SIG-M5 treated with dmso at 0.1 percent for 504 hours (cell line): ENCODE data around the gene MTG2.

ENCODE experiments used
- DNase-seq: peaks from one replicate; lab custom pipeline; 2025; ENCODE audit not compliant: unreplicated experiment; lab: John Stamatoyannopoulos, UW

MTG2 gene

GRCh38 chr20:62160876-62161275 lies 22.0 kb upstream of the MTG2 start:
- DNase-seq, result no peak

- no peak for DNase-seq
Measured at GRCh38 chr20:62161347-62161746, 21.5 kb upstream of the MTG2 start.

- DNase-seq, result no peak
Measured at GRCh38 chr20:62162765-62163484, 19.9 kb upstream of the MTG2 start.

- no peak for DNase-seq
Measured at GRCh38 chr20:62163485-62163865, 19.4 kb upstream of the MTG2 start.

- no peak for DNase-seq
Measured at GRCh38 chr20:62163986-62164762, 18.7 kb upstream of the MTG2 start.

- no peak for DNase-seq
Measured at GRCh38 chr20:62164879-62165761, 17.7 kb upstream of the MTG2 start.

GRCh38 chr20:62165762-62166399 lies 16.9 kb upstream of the MTG2 start:
- no peak for DNase-seq

- no peak for DNase-seq
Measured at GRCh38 chr20:62167474-62167873, 15.4 kb upstream of the MTG2 start.

GRCh38 chr20:62168061-62168460 lies 14.8 kb upstream of the MTG2 start:
- no peak for DNase-seq

GRCh38 chr20:62168890-62169435 lies 13.9 kb upstream of the MTG2 start:
- DNase-seq, result no peak

GRCh38 chr20:62170536-62170935 lies 12.3 kb upstream of the MTG2 start:
- no peak for DNase-seq

GRCh38 chr20:62171245-62171644 lies 11.6 kb upstream of the MTG2 start:
- no peak for DNase-seq

GRCh38 chr20:62172666-62173065 lies 10.2 kb upstream of the MTG2 start:
- no peak for DNase-seq

GRCh38 chr20:62174021-62174804 lies 8.6 kb upstream of the MTG2 start:
- DNase-seq, result no peak

- DNase-seq, result no peak
Measured at GRCh38 chr20:62174870-62175624, 7.8 kb upstream of the MTG2 start.

GRCh38 chr20:62175711-62176110 lies 7.1 kb upstream of the MTG2 start:
- no peak for DNase-seq

GRCh38 chr20:62176866-62177265 lies 6.0 kb upstream of the MTG2 start:
- no peak for DNase-seq

- no peak for DNase-seq
Measured at GRCh38 chr20:62177307-62177706, 5.5 kb upstream of the MTG2 start.
